Neutrophil (primary cell): ENCODE measurements around the gene CLCN2.
A peak's percentile ranks its signal among the peaks of the same experiment; 100 is the strongest.

Experiments
- H3K27ac ChIP-seq: fragments of 200-600 bp; sonication (generic); 2 replicates; pipeline ENCODE4 v1.5.1; 2016; ENCODE audit warnings: mild to moderate bottlenecking, moderate library complexity
- H3K27me3 ChIP-seq: fragments of 200-600 bp; sonication (generic); 2 replicates; pipeline ENCODE4 v1.6.0; 2016; ENCODE audit warnings: mild to moderate bottlenecking
- H3K36me3 ChIP-seq: fragments of 200-600 bp; sonication (generic); 2 replicates; pipeline ENCODE4 v1.5.1; 2017
- H3K4me1 ChIP-seq, 2 experiments: fragments of 200-600 bp in 1 of 2; sonication (generic) in 1 of 2; 1 replicate in 1 of 2; 2 replicates in 1 of 2; pipeline versions ENCODE4 v1.5.1 to v1.6.1; 2013 to 2016; ENCODE audit warnings: low read depth in 1 of 2, low read length in 1 of 2, mild to moderate bottlenecking in 1 of 2, moderate library complexity in 1 of 2; ENCODE audit not compliant: control insufficient read depth in 1 of 2, insufficient read depth in 1 of 2
- H3K4me3 ChIP-seq, 2 experiments: fragments of 200-600 bp in 1 of 2; sonication (generic) in 1 of 2; 1 replicate in 1 of 2; 2 replicates in 1 of 2; pipeline ENCODE4 v1.5.1; 2013 to 2016; ENCODE audit warnings: low read depth in 1 of 2, low read length in 1 of 2, mild to moderate bottlenecking in 1 of 2, moderate library complexity in 1 of 2
- H3K9me3 ChIP-seq: fragments of 200-600 bp; sonication (generic); 2 replicates; pipeline ENCODE4 v1.5.1; 2016
- TF ChIP-seq, protein P1 (sequence below): fragments of 200-600 bp; sonication (generic); IDR thresholded peaks from 2 replicates; pipeline ENCODE4 v1.5.1; 2016; ENCODE audit warnings: antibody characterized with exemption

The CLCN2 gene

DNA sequence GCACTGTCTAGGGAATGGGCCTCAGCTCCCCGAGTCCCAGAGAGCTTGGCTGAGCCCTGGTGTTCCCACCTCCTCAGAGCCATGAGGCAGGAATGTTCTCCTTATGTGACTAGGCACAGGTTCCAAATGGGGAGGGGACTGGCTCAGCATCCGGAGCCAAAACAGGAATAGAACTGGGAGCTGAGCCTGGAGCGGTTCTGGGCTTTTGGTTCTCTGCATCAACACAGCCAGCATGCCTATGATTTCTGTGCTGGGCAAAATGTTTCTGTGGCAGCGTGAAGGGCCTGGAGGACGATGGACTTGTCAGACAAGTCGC is 24.0 kb downstream of the CLCN2 start, which contains the start of gene FAM131A:
FAM131A (plus strand) TSS at position 202 of the 316 bp plus-strand sequence; CDS start at position 233, 31 bp downstream.
- H3K27me3 ChIP-seq, result peaks cover 26% of the 10 kb centered on the region
- peak within 1 kb of the TSS; percentile 79 to 95 for H3K4me3 ChIP-seq
- H3K4me1 ChIP-seq, result peaks cover 15 to 23% of the 10 kb centered on the region in 2 experiments
- no peaks in the 10 kb centered on the region for H3K9me3 ChIP-seq
- peak within 1 kb of the TSS; percentile 88 for H3K27ac ChIP-seq
- TF ChIP-seq, protein P1, sequence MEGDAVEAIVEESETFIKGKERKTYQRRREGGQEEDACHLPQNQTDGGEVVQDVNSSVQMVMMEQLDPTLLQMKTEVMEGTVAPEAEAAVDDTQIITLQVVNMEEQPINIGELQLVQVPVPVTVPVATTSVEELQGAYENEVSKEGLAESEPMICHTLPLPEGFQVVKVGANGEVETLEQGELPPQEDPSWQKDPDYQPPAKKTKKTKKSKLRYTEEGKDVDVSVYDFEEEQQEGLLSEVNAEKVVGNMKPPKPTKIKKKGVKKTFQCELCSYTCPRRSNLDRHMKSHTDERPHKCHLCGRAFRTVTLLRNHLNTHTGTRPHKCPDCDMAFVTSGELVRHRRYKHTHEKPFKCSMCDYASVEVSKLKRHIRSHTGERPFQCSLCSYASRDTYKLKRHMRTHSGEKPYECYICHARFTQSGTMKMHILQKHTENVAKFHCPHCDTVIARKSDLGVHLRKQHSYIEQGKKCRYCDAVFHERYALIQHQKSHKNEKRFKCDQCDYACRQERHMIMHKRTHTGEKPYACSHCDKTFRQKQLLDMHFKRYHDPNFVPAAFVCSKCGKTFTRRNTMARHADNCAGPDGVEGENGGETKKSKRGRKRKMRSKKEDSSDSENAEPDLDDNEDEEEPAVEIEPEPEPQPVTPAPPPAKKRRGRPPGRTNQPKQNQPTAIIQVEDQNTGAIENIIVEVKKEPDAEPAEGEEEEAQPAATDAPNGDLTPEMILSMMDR, result no peak
- H3K36me3 ChIP-seq, result peaks cover 31% of the 10 kb centered on the region

GRCh38 chr3:184336547-184337398 is 24.6 kb downstream of the CLCN2 start:
- TF ChIP-seq, protein P1, result no peak
- Histone ChIP-seq H3K9me3 (no peaks in the 10 kb centered on the region), H3K27ac (peak overlapping the region; percentile 88), H3K4me1 (peaks cover 15 to 23% of the 10 kb centered on the region in 2 experiments), H3K4me3 (peak overlapping the region; percentile 79 to 95), H3K27me3 (peaks cover 26% of the 10 kb centered on the region), H3K36me3 (peaks cover 31% of the 10 kb centered on the region)

DNA sequence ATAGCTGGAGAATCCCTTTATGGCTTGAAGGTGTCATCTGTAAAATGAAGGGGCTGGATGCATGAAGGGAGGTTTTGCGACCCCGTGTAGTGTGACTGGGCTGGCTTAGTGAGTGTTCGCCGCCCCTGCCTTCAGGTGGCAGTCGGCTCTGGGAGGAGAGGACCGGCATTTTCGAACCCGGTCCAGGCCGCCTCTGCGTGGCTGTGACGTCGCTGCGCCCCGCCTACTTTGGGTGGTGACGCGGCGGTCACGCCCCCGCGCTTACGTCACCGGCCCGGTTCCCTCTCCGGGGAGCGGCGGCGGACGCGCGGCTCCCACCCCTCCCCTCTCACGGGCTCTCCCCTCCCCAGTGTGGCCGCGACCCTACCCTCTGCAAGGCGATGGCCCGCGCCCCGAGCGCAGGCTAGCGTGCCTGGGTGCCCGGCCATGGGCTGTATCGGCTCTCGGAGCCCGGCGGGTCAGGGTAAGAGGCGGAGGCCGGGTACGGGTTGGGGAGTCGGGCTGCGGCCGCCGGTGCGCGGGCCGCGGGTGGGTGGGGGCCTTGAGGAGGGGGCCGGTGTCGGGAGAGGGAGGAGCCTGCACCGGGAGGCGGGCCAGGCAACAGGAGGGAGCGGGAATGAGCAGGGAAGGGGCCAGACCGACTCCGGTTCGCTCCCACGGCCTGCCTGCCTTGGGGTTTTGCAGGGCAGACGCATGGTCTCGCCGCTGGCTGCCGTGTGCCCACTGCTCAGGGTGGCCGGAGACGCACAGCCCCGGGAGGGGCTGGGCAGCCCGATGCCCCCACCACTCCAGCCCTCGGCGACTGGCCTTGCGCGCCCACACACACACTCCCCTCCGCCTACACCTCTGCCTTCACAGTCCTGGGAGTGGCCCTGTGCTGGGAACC is 25.5 kb downstream of the CLCN2 start:
- Histone ChIP-seq H3K4me3 (peak overlapping the region; percentile 79 to 95), H3K9me3 (no peaks in the 10 kb centered on the region), H3K4me1 (peaks cover 15 to 23% of the 10 kb centered on the region in 2 experiments), H3K27me3 (peaks cover 26% of the 10 kb centered on the region), H3K36me3 (peaks cover 38% of the 10 kb centered on the region), H3K27ac (peak overlapping the region; percentile 88)
- TF ChIP-seq, protein P1, result no peak

DNA sequence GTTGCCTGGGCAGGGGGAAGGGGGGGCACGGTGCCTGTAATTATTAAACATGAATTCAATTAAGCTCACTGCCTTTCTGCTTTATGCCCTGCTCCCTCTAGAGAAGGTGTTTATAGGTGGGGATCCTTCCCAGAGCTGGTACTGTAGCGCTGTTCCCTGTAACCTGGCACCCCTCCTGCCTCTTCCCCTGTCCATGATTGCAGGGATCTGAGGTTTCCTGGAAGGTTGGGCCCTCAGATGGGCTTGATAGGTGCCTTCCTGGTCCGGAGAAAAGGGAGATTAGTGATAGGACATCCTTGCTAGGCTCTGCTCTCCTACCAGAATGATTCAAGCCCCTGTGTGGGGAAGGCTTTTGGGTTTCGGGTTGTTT is 26.1 kb downstream of the CLCN2 start:
- H3K36me3 ChIP-seq, result peaks cover 41% of the 10 kb centered on the region
- peaks cover 15 to 23% of the 10 kb centered on the region in 2 experiments for H3K4me1 ChIP-seq
- H3K27me3 ChIP-seq, result peaks cover 26% of the 10 kb centered on the region
- peak overlapping the region; percentile 79 to 95 for H3K4me3 ChIP-seq
- no peaks in the 10 kb centered on the region for H3K9me3 ChIP-seq
- TF ChIP-seq, protein P1, result no peak
- peak overlapping the region; percentile 88 for H3K27ac ChIP-seq

DNA sequence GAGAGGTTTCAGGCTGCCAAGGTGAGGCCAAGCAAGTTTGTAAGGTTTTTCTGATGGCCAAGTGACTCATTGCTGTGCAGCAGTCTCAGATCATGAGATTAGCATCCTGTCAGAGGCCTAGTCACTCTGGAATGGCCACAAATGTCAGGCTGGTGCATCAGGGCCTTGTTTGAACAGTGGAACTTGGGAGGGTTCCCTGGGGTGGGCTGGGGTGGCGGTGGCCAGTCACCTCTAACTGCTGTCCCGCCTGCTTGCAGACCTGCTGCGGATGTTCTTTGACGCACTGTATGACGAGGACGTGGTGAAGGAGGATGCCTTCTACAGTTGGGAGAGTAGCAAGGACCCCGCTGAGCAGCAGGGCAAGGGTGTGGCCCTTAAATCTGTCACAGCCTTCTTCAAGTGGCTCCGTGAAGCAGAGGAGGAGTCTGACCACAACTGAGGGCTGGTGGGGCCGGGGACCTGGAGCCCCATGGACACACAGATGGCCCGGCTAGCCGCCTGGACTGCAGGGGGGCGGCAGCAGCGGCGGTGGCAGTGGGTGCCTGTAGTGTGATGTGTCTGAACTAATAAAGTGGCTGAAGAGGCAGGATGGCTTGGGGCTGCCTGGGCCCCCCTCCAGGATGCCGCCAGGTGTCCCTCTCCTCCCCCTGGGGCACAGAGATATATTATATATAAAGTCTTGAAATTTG is 26.8 kb downstream of the CLCN2 start:
- TF ChIP-seq, protein P1, result no peak
- Histone ChIP-seq H3K27me3 (peaks cover 26% of the 10 kb centered on the region), H3K36me3 (peaks cover 48% of the 10 kb centered on the region), H3K4me3 (no peak overlapping the region), H3K27ac (peak overlapping the region; percentile 88), H3K4me1 (peaks cover 15 to 23% of the 10 kb centered on the region in 2 experiments), H3K9me3 (no peaks in the 10 kb centered on the region)
